GM18867 (cell line): ENCODE data around the gene MUL1.

ENCODE experiments used
- ATAC-seq: cut with Tn5 transposase; IDR thresholded peaks from one replicate; pipeline ENCODE4 v1.9.1; 2021; ENCODE audit warnings: mild to moderate bottlenecking, moderate library complexity; ENCODE audit not compliant: unreplicated experiment

The MUL1 gene, protein sequence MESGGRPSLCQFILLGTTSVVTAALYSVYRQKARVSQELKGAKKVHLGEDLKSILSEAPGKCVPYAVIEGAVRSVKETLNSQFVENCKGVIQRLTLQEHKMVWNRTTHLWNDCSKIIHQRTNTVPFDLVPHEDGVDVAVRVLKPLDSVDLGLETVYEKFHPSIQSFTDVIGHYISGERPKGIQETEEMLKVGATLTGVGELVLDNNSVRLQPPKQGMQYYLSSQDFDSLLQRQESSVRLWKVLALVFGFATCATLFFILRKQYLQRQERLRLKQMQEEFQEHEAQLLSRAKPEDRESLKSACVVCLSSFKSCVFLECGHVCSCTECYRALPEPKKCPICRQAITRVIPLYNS

DNA sequence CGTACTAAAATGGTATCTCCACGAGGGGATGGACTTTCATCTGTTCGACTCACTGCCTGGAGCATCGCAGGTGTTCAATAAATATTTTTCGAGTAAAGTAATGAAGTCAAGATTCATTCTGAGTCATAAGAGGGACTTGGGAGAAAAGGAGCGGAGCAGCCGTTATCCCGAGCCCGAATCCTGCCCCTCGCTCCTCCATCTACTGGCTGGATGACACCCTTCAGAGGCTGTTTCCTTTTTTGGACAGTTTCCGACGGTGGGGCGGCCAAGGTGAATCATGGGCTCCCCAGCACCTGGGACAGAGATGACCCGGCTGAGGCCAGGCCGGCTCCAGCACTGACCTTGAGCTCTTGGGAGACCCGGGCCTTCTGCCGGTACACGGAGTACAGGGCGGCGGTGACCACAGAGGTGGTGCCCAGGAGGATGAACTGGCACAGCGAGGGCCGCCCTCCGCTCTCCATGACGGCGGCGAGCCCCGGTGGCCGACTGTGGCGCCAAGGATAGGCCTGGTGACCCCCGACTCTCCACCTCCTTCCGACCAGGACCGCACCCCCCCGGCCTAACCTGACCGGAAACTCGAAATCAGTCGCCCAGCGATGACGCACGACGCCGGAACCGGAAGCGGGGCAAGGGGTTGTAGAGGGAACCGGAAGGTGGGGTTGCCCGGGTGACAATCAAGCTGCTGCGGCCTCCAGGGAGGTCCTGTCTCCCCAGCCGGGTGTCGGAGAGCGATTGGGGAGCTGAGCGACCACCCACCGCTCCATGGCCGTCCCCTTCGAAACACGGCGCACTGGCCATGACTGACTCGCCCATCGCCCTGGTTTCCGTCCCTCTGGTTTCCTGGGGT, at the start of gene MUL1:
Gene MUL1 (minus strand): TSS at position 588 of the 847 bp plus-strand sequence. CDS start 127 bp downstream, at position 461.
- peak; percentile 87 for ATAC-seq

DNA sequence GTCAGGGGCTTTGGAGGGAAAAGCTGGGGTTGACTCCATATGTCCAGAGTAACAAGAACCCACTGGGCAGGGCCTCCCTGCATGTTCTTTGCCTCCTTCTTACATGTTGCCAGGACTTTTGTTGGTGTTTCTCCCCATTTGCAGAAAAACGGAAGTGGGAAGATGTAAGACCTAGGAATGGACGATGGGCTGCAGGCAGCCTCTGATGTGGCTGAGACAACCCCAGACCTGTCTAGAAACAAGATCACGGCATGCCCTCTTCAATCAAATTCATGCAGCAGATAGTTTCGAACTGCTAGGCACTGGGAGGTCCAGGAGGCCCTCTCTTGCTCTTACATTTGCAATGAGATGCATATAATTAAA, 47.8 kb upstream of the MUL1 start:
- no peak for ATAC-seq

DNA sequence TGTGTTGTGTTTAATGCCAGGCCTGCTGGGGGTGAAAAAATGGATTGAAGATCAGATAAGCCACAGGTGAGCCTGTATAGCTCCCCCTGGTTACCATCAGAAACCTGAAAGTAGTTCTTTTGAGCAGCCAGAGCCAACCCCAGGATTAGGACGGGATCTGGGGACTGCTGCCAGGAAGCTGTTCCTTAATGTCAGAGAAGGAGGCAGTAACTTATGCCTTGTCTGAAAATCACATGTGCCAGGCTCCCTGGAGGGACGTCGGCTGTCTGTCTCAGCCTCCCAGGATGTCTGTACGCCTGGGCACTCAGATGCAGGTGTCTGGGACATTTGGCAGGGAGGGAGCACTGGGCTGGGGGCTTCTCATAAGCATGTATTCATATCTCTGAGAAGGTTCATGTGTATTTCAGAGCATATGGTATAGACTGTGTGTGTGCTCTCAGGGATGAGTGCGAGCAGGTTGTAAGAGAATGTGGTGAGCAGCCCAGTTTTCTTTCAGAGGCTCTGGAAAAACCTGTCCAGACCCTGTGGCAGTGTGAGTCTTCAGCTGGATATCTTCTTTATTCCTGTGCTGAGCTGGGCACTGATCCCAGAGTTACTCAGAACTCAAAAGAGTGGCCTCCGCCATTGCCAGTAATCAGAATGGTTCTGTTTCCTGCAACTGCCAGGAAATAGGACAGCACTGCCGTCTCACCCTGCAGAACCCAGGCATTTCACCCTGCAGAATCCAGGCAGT, 47.2 kb upstream of the MUL1 start:
- no peak for ATAC-seq

DNA sequence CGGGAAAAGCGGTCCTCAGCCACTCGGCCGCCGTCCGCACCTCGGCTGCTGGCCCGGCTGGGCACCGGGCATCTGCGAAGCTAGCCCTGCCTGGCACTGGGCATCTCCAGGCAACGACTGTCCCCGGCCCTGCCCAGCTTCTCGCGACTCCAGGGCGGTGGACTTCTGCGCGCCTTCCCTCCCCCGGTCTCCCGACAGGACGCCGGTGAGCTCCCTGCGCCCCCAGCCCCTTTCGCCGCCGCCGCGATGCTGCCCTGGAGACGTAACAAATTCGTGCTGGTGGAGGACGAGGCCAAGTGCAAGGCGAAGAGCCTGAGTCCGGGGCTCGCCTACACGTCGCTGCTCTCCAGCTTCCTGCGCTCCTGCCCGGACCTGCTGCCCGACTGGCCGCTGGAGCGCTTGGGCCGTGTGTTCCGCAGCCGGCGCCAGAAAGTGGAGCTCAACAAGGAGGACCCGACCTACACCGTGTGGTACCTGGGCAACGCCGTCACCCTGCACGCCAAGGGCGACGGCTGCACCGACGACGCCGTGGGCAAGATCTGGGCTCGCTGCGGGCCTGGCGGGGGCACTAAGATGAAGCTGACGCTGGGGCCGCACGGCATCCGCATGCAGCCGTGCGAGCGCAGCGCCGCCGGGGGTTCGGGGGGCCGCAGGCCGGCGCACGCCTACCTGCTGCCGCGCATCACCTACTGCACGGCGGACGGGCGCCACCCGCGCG, 44.9 kb upstream of the MUL1 start:
- no peak for ATAC-seq

DNA sequence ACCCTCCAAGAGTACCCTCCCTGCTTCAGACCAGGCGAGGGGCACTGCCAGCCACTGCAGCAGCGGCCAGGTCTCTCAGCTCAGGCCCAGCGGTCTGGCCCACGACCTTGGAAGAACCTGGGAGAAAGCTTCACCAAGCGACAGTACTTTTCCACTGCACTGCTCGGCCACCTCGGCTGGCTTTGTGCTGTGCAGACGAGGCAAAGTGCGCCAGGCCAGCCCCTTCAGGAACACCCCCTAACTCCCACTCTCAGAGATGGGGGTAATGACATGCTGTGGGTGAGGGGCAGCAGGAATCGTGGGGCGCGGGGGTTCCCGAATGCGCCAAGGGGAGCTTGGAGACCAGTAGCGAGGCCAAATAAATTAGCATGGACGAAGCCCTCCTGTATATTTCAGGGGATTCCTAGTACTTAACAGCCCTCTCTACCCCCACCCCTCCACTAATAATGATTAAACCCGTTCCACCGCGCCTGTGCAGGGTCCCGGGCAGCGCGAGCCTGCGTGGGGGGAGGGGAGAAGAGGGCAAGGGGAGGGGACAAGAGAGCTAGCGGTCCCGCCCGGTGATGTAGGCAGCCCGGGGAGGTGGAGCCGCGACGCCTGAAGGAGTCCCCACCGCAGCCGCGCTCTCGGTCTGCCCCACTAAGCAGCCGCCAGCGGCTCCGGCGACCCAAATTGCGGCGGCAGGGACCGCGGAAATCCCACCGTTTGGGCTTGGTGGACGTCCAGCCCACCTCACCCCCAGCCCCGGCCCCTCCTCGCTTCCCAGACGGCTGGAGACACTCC, 44.2 kb upstream of the MUL1 start, which contains the start of gene FAM43B:
Gene FAM43B (plus strand): TSS at position 629 of the 783 bp plus-strand sequence. CDS start 401 bp downstream, outside the sequence.
- ATAC-seq, result no peak

DNA sequence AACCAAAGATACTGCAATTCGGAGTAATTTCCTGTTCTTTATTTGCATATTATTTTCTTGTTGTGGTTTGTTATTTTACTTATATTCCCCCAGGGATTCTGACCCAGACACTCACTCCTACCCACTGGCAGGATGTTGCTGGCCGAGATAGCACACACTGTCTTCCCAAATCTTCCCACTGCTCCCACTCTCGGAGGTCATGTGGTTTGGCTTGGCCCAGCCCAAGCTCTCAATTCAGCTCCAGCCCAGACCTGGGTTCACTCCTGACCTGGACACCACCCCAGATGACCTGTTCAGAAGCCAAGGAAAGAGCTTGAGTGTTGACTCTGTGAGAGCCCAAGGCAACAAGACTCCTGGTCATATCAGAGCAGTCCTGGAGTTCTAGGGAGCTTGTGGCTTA, 43.2 kb upstream of the MUL1 start:
- no peak for ATAC-seq

DNA sequence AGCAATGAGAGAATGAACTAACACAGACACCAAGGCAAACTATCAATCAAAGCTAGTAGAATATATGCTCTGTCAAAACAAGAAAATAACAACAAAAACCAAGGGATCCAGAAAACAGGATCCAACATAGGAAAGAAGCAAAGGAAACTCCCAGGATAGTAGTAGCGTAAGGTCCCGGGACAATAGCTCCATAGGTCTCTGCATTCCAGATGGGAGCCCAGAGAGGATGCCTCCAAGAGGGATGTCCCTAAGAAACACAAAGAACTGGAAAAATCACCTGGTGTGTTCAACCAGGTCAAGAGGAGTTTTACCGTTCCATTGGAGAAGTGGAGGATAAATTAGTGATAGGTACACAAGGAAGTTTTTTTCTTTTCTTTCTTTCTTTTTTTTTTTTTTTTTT, 38.7 kb upstream of the MUL1 start:
- no peak for ATAC-seq

DNA sequence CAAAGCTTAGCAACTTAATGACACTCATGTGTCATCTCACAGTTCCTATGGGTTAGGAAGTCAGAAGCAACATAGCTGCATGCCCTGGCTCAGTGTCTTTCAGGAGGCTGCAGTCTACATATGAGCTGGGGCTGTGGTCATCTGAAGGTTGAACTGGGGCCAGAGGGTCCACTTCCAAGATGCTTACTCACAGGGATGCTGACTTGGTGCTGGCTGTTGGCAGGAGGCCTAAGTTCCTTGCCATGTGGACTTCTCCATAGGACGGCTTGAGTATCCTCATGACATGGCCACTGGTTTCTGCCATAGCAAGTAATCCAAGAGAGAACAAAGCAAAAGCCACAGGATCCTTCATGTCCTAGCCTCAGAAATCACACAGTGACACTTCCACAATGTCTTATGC, 32.3 kb upstream of the MUL1 start:
- ATAC-seq, result no peak

DNA sequence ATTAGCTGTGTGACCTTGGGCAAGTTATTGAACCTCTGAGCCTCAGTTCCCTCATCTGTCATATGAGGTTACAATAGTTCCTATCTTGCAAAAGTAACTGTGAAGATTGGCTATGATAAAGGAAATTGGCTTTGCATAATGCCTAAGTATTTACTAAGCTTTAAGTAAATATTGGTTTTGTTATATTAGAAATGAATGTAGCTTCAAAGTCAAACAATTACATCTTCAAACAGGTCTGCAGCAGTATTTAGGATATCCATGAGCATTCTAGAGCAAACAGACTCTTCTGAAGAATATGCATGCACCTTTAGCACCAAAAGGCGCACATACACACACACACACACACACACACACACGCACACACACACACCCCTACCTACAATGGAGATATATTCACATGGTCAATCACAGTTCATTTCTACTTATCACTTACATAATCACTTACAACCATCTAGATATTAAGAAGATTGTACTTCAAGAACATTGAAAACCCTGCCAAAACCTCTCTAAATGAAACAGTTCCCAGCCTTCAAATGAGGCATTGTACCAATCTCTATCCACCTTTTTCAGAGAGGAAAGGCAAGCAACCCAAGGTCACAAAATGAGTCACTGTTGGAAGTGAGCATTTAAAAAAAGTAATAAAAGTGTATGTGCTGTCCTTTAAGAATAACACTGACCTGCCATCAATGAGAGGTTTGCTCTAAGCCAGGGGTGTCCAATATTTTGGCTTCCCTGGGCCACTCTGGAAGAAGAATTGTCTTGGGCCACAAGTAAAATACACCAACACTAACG, 31.0 kb upstream of the MUL1 start:
- ATAC-seq, result no peak

DNA sequence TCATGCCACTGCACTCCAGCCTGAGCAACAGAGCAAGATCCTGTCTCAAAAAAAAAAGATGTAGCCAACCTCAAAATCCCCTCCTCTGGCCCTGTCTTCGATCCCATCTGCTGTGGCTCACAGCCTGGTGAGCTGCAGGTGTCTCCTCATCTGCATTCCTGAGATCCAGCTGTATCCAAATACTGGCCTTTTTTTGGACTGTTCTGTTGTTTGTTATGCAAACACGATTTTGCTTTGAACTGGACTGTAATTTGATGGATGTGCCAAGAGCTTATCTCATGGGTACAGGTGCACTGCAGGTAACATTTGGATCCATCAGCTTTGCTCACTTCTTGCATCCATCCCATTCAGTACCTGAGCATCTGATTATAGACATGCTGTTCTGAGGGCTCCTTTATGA, 30.3 kb upstream of the MUL1 start:
- no peak for ATAC-seq

DNA sequence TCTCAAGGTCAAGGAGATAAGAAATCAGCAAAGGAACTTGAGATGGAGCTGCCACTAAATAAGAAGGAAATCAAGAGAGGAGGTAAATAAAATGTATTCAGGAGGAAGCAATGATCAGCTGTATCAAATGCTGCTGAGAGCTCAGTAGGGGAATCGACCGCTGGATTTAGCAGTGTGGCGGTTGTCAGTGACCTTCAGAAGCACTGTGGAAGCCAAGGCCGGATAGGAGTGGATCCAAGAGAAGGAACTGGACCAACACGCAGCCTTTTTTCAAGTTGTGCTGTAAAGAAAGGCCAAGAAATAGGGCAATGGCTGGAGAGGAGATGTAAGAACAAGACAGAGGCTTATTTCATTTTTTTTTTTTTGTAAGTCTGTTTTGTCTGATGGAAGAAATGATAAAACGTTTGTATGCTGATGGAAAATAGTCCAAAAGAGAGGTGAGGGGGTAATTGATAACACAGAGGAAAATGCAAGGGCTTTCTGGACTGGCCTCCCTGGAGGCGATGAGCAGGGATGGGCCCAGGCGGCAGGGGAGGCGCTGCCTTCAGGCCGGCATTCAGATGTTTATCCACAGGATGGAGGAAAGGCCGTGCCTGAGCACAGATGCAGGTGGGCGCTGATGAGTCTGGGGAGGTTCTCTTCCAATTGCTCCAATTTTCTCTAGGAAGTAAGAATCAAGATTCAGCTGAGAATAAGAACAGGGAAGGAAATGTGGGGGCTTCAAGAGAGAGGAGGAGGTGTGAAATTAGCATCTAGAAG, 26.9 kb upstream of the MUL1 start:
- no peak for ATAC-seq

DNA sequence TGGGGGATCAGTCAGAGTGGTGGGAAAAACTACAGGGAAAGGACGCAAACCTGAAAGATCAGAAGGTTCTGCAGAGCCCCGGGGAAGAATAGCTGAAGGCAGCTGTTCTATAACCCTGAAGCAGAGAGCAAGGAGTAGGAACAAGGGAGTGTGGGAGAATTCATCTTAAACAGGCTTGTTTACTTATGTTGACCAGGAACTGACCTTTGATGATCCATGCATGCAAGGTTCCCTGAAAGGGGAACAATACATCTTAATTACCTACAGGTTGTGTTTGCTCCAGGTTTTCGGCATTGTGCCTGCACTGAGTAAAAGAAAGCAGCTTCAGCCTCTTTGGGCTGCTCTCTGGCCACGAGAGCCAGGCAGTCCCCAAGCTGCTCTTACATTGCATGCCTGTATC, 25.7 kb upstream of the MUL1 start:
- ATAC-seq, result no peak

DNA sequence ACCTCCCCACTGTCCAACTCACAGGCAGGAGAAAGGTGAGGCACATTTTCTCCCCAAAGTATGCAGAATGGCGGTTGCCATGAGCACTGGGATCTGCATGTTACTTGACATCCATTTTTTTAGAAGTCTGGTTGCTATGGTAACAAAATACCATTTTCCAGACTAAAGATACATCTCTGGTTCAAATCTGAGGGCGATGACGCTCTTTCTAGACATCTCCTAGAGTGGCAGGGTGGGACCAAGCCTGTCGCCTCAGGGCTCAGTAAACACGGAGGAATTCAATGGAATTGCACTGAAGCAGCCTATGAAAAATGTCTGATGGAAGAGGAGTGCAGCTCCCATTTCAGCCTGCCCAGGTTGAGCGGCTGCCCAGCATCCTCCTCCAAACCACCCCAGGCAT, 22.9 kb upstream of the MUL1 start:
- ATAC-seq, result no peak

DNA sequence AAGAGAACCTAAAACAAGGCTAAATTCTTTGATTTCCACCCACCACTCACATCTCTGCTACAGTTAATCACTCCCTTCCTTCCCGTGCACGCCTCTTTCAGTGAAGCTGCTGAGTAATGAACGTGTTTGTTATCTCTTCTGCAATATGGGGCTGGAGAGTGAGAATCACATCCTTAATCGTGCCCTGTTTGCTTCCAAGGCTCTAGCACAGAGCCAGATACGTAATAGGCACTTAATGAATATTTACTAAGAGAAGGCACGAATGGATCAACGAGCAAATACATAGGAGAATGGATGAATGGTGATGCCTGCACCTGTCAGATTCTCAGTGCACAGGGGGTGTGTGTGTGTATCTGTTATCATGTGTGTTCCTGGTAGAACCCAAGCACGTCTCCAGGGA, 22.4 kb upstream of the MUL1 start:
- no peak for ATAC-seq

DNA sequence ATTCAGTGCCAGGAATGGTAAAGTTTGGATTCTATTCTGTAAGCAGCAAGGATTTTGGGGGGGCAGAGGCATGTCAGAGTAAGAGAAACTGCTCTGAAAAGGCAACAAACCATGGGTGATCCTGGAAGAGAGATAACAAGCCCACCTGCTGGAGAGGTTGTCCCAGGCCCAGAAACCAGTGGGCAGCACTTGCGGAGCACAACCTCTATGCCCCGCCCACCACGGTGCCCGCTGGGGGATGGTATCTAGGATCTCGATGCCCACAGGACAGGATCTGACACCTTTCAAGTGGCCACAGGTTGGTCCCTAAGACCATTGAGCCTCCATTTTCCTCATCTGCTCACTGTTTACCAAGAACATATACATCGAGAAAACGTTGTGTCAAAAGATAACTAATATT, 20.3 kb upstream of the MUL1 start:
- no peak for ATAC-seq

DNA sequence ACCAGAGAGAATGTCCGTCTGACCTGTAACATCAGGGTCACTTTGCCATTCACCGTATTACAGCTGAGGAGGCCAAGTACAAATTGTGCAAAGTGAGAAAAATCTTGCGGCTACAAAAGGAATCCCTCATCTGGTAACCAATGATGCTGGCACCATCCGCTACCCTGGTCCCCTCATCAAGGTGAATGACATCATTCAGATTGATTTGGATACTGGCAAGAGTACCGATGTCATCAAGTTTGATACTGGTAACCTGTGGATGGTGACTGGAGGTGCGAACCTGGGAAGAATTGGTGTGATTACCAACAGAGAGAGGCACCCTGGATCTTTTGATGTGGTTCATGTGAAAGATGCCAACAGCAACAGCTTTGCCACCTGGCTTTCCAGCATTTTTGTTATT, 18.3 kb upstream of the MUL1 start:
- ATAC-seq, result no peak

DNA sequence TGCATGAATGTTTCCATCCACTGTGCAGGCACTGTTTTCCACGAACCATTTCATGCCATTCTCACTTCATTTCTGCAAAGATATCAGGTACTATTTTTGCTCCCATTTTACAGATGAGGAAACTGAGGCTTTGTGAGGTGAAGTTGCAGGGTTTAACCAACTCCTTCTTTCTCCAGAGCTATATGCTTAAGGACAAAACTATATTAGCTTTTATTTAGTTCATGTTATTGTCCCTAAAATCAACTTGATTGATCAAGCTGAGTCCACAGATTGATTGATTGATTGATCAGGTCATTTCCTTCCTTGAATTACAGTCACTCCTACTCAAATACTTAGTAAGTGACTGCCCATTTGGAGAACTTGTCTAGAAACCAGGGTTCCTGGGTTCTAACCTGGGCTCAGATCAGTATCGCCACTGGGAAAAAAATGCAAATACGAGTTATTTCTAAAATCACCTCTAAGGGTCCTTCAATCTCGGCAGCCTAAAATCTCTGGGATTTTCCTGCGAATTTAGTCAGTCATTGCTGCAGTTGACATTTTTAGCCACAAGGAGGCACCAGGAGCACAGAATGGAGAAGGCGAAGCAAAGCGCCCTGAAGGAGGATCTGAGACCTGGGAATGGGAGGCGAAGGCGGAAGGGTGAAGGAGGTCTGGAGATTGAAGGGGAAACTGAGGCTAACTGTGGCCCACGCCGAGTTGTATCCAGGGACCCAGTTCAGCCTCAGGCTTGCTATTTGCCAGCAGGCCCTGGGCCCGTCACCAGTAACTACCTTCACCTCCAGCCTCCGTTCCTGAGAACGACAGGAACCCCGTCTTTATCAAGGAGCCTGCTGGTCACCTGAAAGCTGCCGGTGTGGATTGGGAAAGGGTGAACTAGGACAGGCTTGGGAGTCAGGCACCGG, 14.3 kb upstream of the MUL1 start:
- ATAC-seq, result no peak
